ENCODE results near the gene CLEC16A.

GRCh38 chr16:11142951-11143350, 198.6 kb downstream of the CLEC16A start:
- no peak for TF ChIP-seq RAD21 (IDR thresholded peaks at IDR 0.05; ENCODE audit: low read depth)
- TF ChIP-seq EP300 (IDR thresholded peaks at IDR 0.05; ENCODE audit: borderline replicate concordance) = no peak
- TF ChIP-seq TAF1 (IDR thresholded peaks at IDR 0.05; ENCODE audit: low read depth) = no peak
- TF ChIP-seq YY1 (IDR thresholded peaks at IDR 0.05; ENCODE audit: low read depth) = no peak
- TF ChIP-seq, protein P1, sequence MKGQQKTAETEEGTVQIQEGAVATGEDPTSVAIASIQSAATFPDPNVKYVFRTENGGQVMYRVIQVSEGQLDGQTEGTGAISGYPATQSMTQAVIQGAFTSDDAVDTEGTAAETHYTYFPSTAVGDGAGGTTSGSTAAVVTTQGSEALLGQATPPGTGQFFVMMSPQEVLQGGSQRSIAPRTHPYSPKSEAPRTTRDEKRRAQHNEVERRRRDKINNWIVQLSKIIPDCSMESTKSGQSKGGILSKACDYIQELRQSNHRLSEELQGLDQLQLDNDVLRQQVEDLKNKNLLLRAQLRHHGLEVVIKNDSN (IDR thresholded peaks at IDR 0.05) = no peak
- TF ChIP-seq TEAD4 (IDR thresholded peaks at IDR 0.05) = no peak
- no peak for TF ChIP-seq MAX (IDR thresholded peaks at IDR 0.05)
- no peak for TF ChIP-seq EGR1 (IDR thresholded peaks at IDR 0.05)
